Loucy (cell line): ENCODE results near the gene VPS13A.

Experiments used
- H2AFZ ChIP-seq: fragments of 200-600 bp; sonication (generic); 2 replicates; pipeline ENCODE4 v1.6.0; 2016; ENCODE audit warnings: antibody characterized with exemption, mild to moderate bottlenecking, low read length, moderate library complexity
- H3F3A ChIP-seq: fragments of 200-600 bp; 2 replicates; pipeline ENCODE4 v1.6.0; 2016; ENCODE audit warnings: antibody characterized with exemption, low read depth, mild to moderate bottlenecking
- H3K27me3 ChIP-seq: fragments of 200-600 bp; sonication (generic); 2 replicates; pipeline ENCODE4 v1.6.1; 2014; ENCODE audit warnings: low read length, mild to moderate bottlenecking; ENCODE audit not compliant: insufficient read depth, poor library complexity, severe bottlenecking
- H3K36me3 ChIP-seq: fragments of 200-600 bp; sonication (generic); 2 replicates; pipeline ENCODE4 v1.6.1; 2016; ENCODE audit warnings: low read length; ENCODE audit not compliant: insufficient read depth
- H3K4me1 ChIP-seq: fragments of 200-600 bp; sonication (generic); 2 replicates; pipeline ENCODE4 v1.5.1; 2014; ENCODE audit warnings: low read length, mild to moderate bottlenecking; ENCODE audit not compliant: insufficient read depth, poor library complexity, severe bottlenecking
- H3K4me2 ChIP-seq: fragments of 200-600 bp; sonication (generic); 2 replicates; pipeline ENCODE4 v1.6.0; 2014; ENCODE audit warnings: antibody characterized with exemption, low read length, low read depth, mild to moderate bottlenecking; ENCODE audit not compliant: poor library complexity, severe bottlenecking
- H3K4me3 ChIP-seq: fragments of 200-600 bp; sonication (generic); 2 replicates; pipeline ENCODE4 v1.5.1; 2014; ENCODE audit warnings: low read length, mild to moderate bottlenecking, mixed read lengths; ENCODE audit not compliant: poor library complexity, severe bottlenecking
- H3K79me2 ChIP-seq: fragments of 200-600 bp; sonication (generic); 2 replicates; pipeline ENCODE4 v1.6.1; 2014; ENCODE audit warnings: low read length; ENCODE audit not compliant: insufficient read depth
- H3K9ac ChIP-seq: fragments of 200-600 bp; sonication (generic); 2 replicates; pipeline ENCODE4 v1.6.0; 2014; ENCODE audit warnings: mild to moderate bottlenecking, low read depth, low read length, moderate library complexity; ENCODE audit not compliant: poor library complexity, severe bottlenecking
- H3K9me2 ChIP-seq: fragments of 200-600 bp; sonication (generic); replicated peaks from 2 replicates; pipeline ENCODE4 v1.6.1; 2016; ENCODE audit warnings: low read depth, low read length, mixed read lengths
- H3K9me3 ChIP-seq: fragments of 200-600 bp; sonication (generic); 2 replicates; pipeline ENCODE4 v1.6.1; 2014; ENCODE audit warnings: mild to moderate bottlenecking, antibody characterized with exemption, low read length, low read depth; ENCODE audit not compliant: insufficient read depth
- H4K20me1 ChIP-seq: fragments of 200-600 bp; sonication (generic); 2 replicates; pipeline ENCODE4 v1.6.0; 2014; ENCODE audit warnings: antibody characterized with exemption, low read length, mild to moderate bottlenecking; ENCODE audit not compliant: insufficient read depth, poor library complexity, severe bottlenecking
- EZH2phosphoT487 ChIP-seq: fragments of 200-600 bp; IDR thresholded peaks from 2 replicates; pipeline ENCODE4 v1.6.1; 2018; ENCODE audit warnings: antibody characterized with exemption, mild to moderate bottlenecking, moderate library complexity, borderline replicate concordance
- TF ChIP-seq, protein P1 (sequence below): fragments of 200-600 bp; sonication (generic); conservative IDR thresholded peaks from 2 replicates; pipeline ENCODE4 v1.5.1; 2014; ENCODE audit warnings: mild to moderate bottlenecking, antibody characterized with exemption, low read length

The VPS13A gene

GRCh38 chr9:77177894-77178794 is 810 bp downstream of the VPS13A start:
- Histone ChIP-seq H3K4me2 (peak overlapping the region; percentile 90), H3K4me1 (peaks cover 50% of the 10 kb centered on the region), H3K79me2 (peaks cover 55% of the 10 kb centered on the region), H3K9me2 (no peaks in the 10 kb centered on the region), H3K9ac (peak overlapping the region; percentile 90), H3K9me3 (no peaks in the 10 kb centered on the region), H3F3A (no peaks in the 10 kb centered on the region; the same call in 1 of the 2 replicates), H2AFZ (peak overlapping the region; percentile 88), H4K20me1 (peaks cover 43% of the 10 kb centered on the region), H3K36me3 (no peaks in the 10 kb centered on the region), H3K4me3 (peak overlapping the region; percentile 88), H3K27me3 (no peaks in the 10 kb centered on the region)
- TF ChIP-seq EZH2phosphoT487: no peak
- TF ChIP-seq, protein P1, sequence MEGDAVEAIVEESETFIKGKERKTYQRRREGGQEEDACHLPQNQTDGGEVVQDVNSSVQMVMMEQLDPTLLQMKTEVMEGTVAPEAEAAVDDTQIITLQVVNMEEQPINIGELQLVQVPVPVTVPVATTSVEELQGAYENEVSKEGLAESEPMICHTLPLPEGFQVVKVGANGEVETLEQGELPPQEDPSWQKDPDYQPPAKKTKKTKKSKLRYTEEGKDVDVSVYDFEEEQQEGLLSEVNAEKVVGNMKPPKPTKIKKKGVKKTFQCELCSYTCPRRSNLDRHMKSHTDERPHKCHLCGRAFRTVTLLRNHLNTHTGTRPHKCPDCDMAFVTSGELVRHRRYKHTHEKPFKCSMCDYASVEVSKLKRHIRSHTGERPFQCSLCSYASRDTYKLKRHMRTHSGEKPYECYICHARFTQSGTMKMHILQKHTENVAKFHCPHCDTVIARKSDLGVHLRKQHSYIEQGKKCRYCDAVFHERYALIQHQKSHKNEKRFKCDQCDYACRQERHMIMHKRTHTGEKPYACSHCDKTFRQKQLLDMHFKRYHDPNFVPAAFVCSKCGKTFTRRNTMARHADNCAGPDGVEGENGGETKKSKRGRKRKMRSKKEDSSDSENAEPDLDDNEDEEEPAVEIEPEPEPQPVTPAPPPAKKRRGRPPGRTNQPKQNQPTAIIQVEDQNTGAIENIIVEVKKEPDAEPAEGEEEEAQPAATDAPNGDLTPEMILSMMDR: no peak

GRCh38 chr9:77180056-77180455 is 2.7 kb downstream of the VPS13A start:
- H3K9me3 ChIP-seq: no peaks in the 10 kb centered on the region
- H3K4me3 ChIP-seq: peak overlapping the region; percentile 88
- peak overlapping the region; percentile 90 for H3K4me2 ChIP-seq
- no peak for TF ChIP-seq EZH2phosphoT487
- TF ChIP-seq, protein P1: no peak
- H4K20me1 ChIP-seq: peaks cover 53% of the 10 kb centered on the region
- no peaks in the 10 kb centered on the region for H3K9me2 ChIP-seq
- H3K27me3 ChIP-seq: no peaks in the 10 kb centered on the region
- peaks cover 74% of the 10 kb centered on the region for H3K79me2 ChIP-seq
- no peaks in the 10 kb centered on the region; the same call in 1 of the 2 replicates for H3F3A ChIP-seq
- no peaks in the 10 kb centered on the region for H3K36me3 ChIP-seq
- peak overlapping the region; percentile 90 for H3K9ac ChIP-seq
- peaks cover 55% of the 10 kb centered on the region for H3K4me1 ChIP-seq
- no peak overlapping the region for H2AFZ ChIP-seq

DNA sequence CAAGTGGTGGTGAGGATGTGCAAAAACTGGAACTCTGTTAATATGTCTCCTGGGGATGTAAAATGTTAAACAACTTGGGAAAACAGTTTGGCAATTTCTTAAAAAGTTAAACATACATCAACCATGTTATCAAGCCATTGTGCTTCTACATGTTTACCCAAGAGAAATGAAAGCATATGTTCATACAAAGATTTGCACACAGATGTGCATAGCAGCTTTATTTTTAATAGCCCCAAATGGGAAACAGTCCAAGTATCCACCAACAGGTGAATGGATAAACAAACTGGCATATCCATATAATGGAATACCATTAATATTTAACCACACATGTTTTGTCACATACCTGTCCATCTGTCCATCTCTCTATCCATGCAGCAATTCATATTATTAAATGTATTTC is 6.2 kb downstream of the VPS13A start:
- H3K4me1 ChIP-seq: peaks cover 42% of the 10 kb centered on the region
- no peaks in the 10 kb centered on the region for H3K27me3 ChIP-seq
- H3K9me3 ChIP-seq: no peaks in the 10 kb centered on the region
- H3K9me2 ChIP-seq: no peaks in the 10 kb centered on the region
- peaks cover 54% of the 10 kb centered on the region for H4K20me1 ChIP-seq
- H3K36me3 ChIP-seq: no peaks in the 10 kb centered on the region
- peaks cover 100% of the 10 kb centered on the region for H3K79me2 ChIP-seq
- no peak overlapping the region for H3K9ac ChIP-seq
- no peaks in the 10 kb centered on the region for H3F3A ChIP-seq
- peak overlapping the region; percentile 88 for H3K4me3 ChIP-seq
- H2AFZ ChIP-seq: no peak overlapping the region
- TF ChIP-seq, protein P1: no peak
- no peak for TF ChIP-seq EZH2phosphoT487
- peak overlapping the region; percentile 90 for H3K4me2 ChIP-seq
